ENCODE data around the gene GATAD2A. TPM values are rescaled to one million over a fixed set of nuclear protein-coding genes. Genes with fewer than 3 reads are reported as not detected.

The GATAD2A gene
- total RNA-seq, 1 donor from 2014 or later = 82.6 TPM

- DNase-seq (ENCODE audit: low spot score) = no peak
- H3K27ac Mint-ChIP-seq (ENCODE audit: unreplicated experiment) = no peak overlapping the region
- TF ChIP-seq CTCF (IDR thresholded peaks at IDR 0.05) = no peak
- peaks cover 22% of the 10 kb centered on the region for H3K36me3 Mint-ChIP-seq (ENCODE audit: low read depth)
- H3K4me3 Mint-ChIP-seq (ENCODE audit: unreplicated experiment) = no peak overlapping the region
- H3K27me3 Mint-ChIP-seq (ENCODE audit: low read depth) = no peaks in the 10 kb centered on the region
- no peaks in the 10 kb centered on the region for H3K4me1 Mint-ChIP-seq (ENCODE audit: low read depth)
- H3K9me3 Mint-ChIP-seq (ENCODE audit: low read depth) = no peaks in the 10 kb centered on the region
These were observed 96.3 kb downstream of the GATAD2A start for GRCh38 chr19:19501798-19502197.

- Mint-ChIP-seq H3K27me3 (ENCODE audit: low read depth) (no peaks in the 10 kb centered on the region), H3K4me1 (ENCODE audit: low read depth) (no peaks in the 10 kb centered on the region), H3K4me3 (ENCODE audit: unreplicated experiment) (no peak overlapping the region), H3K36me3 (ENCODE audit: low read depth) (peaks cover 22% of the 10 kb centered on the region), H3K9me3 (ENCODE audit: low read depth) (no peaks in the 10 kb centered on the region), H3K27ac (ENCODE audit: unreplicated experiment) (no peak overlapping the region)
- DNase-seq (ENCODE audit: low spot score) = no peak
- no peak for TF ChIP-seq CTCF (IDR thresholded peaks at IDR 0.05)
These were observed 96.8 kb downstream of the GATAD2A start for GRCh38 chr19:19502281-19502680.

GRCh38 chr19:19502808-19503602 is 97.5 kb downstream of the GATAD2A start:
- H3K36me3 Mint-ChIP-seq (ENCODE audit: low read depth) = peaks cover 23% of the 10 kb centered on the region
- no peak overlapping the region for H3K4me3 Mint-ChIP-seq (ENCODE audit: unreplicated experiment)
- H3K27ac Mint-ChIP-seq (ENCODE audit: unreplicated experiment) = no peak overlapping the region
- no peaks in the 10 kb centered on the region for H3K27me3 Mint-ChIP-seq (ENCODE audit: low read depth)
- TF ChIP-seq CTCF (IDR thresholded peaks at IDR 0.05) = no peak
- no peak for DNase-seq (ENCODE audit: low spot score)
- H3K4me1 Mint-ChIP-seq (ENCODE audit: low read depth) = no peaks in the 10 kb centered on the region
- H3K9me3 Mint-ChIP-seq (ENCODE audit: low read depth) = no peaks in the 10 kb centered on the region

- peaks cover 23% of the 10 kb centered on the region for H3K36me3 Mint-ChIP-seq (ENCODE audit: low read depth)
These were observed 99.5 kb downstream of the GATAD2A start for GRCh38 chr19:19504754-19505668.

More at GRCh38 chr19:19504754-19505668, 99.5 kb downstream of the GATAD2A start:
- TF ChIP-seq CTCF (IDR thresholded peaks at IDR 0.05) = no peak
- Mint-ChIP-seq H3K27me3 (ENCODE audit: low read depth) (no peaks in the 10 kb centered on the region), H3K9me3 (ENCODE audit: low read depth) (no peaks in the 10 kb centered on the region), H3K4me3 (ENCODE audit: unreplicated experiment) (no peak overlapping the region), H3K4me1 (ENCODE audit: low read depth) (no peaks in the 10 kb centered on the region), H3K27ac (ENCODE audit: unreplicated experiment) (no peak overlapping the region)
- DNase-seq (ENCODE audit: low spot score) = no peak
